ENCODE data around the gene CGB7. TPM values are rescaled to one million over a fixed set of nuclear protein-coding genes. Genes with fewer than 3 reads are reported as not detected.
"Not testable (repeated sequence)": the region's sequence is repeated elsewhere in the genome, so short reads cannot be mapped to it uniquely, and the experiment has no call there.

Gene CGB7
- total and polyA plus RNA-seq, 2 donors (not counting 3 experiments of a cell fraction or from before 2014, with no cell fraction given), result 0.41 to 0.42 TPM

- H3K4me3 ChIP-seq (replicated peaks in 1 of 3; ENCODE audit: insufficient read depth in 1 of 3, low read depth in 1 of 3, low read length in 3 of 3); BruUV-seq (replicated peaks); H3K9me1 ChIP-seq (replicated peaks; ENCODE audit: control insufficient read depth, extremely low read depth, insufficient read depth, low read length); H3K4me1 ChIP-seq (ENCODE audit: control insufficient read depth, extremely low read depth, insufficient read depth, low read length); intact Hi-C loops (cut with micrococcal nuclease); dilution Hi-C loops (cut with MboI; ENCODE audit: extremely low pct_ligation_motif_present, low sequenced_read_pairs); H3K27ac ChIP-seq (ENCODE audit: insufficient read depth, low read depth, low read length); H3K36me3 ChIP-seq (ENCODE audit: control insufficient read depth in 2 of 2, extremely low read depth in 1 of 2, insufficient read depth in 2 of 2, low read length in 2 of 2); H3K4me2 ChIP-seq (ENCODE audit: insufficient read depth, low read length); FAIRE-seq; POLR2A ChIA-PET; H3K27me3 ChIP-seq (ENCODE audit: control insufficient read depth in 2 of 2, insufficient read depth in 2 of 2, low read length in 2 of 2); DNase-seq (ENCODE audit: low read depth, low spot score); H3K9ac ChIP-seq (replicated peaks; ENCODE audit: extremely low read depth, insufficient read depth, low read length); H4K20me1 ChIP-seq (replicated peaks; ENCODE audit: control insufficient read depth, extremely low read depth, insufficient read depth, low read length); H3K79me2 ChIP-seq (ENCODE audit: control insufficient read depth, insufficient read depth, low read length); H2AFZ ChIP-seq (ENCODE audit: low read depth, low read length); H3K9me3 ChIP-seq (replicated peaks; ENCODE audit: control insufficient read depth, insufficient read depth, low read length): not testable (repeated sequence)
- CTCF ChIA-PET, result interaction anchor here (1.0 kb wide), 1 partner anchor 29 kb away, joined by 3 read pairs; no protein-coding TSS in a partner anchor
Measured at GRCh38 chr19:49028686-49029085, 28.9 kb downstream of the CGB7 start.

- intact Hi-C loops (cut with micrococcal nuclease); H3K4me3 ChIP-seq (replicated peaks in 1 of 3; ENCODE audit: insufficient read depth in 1 of 3, low read depth in 1 of 3, low read length in 3 of 3); H3K4me2 ChIP-seq (ENCODE audit: insufficient read depth, low read length); DNase-seq (ENCODE audit: low read depth, low spot score); H3K27me3 ChIP-seq (ENCODE audit: control insufficient read depth in 2 of 2, insufficient read depth in 2 of 2, low read length in 2 of 2); H3K9ac ChIP-seq (replicated peaks; ENCODE audit: extremely low read depth, insufficient read depth, low read length); H3K4me1 ChIP-seq (ENCODE audit: control insufficient read depth, extremely low read depth, insufficient read depth, low read length); H3K9me1 ChIP-seq (replicated peaks; ENCODE audit: control insufficient read depth, extremely low read depth, insufficient read depth, low read length); BruUV-seq (replicated peaks); dilution Hi-C loops (cut with MboI; ENCODE audit: extremely low pct_ligation_motif_present, low sequenced_read_pairs); H3K9me3 ChIP-seq (replicated peaks; ENCODE audit: control insufficient read depth, insufficient read depth, low read length); H3K79me2 ChIP-seq (ENCODE audit: control insufficient read depth, insufficient read depth, low read length); FAIRE-seq; H3K27ac ChIP-seq (ENCODE audit: insufficient read depth, low read depth, low read length); POLR2A ChIA-PET; H4K20me1 ChIP-seq (replicated peaks; ENCODE audit: control insufficient read depth, extremely low read depth, insufficient read depth, low read length); H3K36me3 ChIP-seq (ENCODE audit: control insufficient read depth in 2 of 2, extremely low read depth in 1 of 2, insufficient read depth in 2 of 2, low read length in 2 of 2); H2AFZ ChIP-seq (ENCODE audit: low read depth, low read length): not testable (repeated sequence)
- CTCF ChIA-PET, result interaction anchor here (0.6 kb wide), 1 partner anchor 72 kb away, joined by 3 read pairs; no protein-coding TSS in a partner anchor
Measured at GRCh38 chr19:49025599-49025998, 31.9 kb downstream of the CGB7 start.

- H3K4me3 ChIP-seq (replicated peaks in 1 of 3; ENCODE audit: insufficient read depth in 1 of 3, low read depth in 1 of 3, low read length in 3 of 3); intact Hi-C loops (cut with micrococcal nuclease); FAIRE-seq; H3K79me2 ChIP-seq (ENCODE audit: control insufficient read depth, insufficient read depth, low read length); BruUV-seq (replicated peaks); dilution Hi-C loops (cut with MboI; ENCODE audit: extremely low pct_ligation_motif_present, low sequenced_read_pairs); DNase-seq (ENCODE audit: low read depth, low spot score); H3K27me3 ChIP-seq (ENCODE audit: control insufficient read depth in 2 of 2, insufficient read depth in 2 of 2, low read length in 2 of 2); H3K9me3 ChIP-seq (replicated peaks; ENCODE audit: control insufficient read depth, insufficient read depth, low read length); H2AFZ ChIP-seq (ENCODE audit: low read depth, low read length); POLR2A ChIA-PET; H3K27ac ChIP-seq (ENCODE audit: insufficient read depth, low read depth, low read length); H4K20me1 ChIP-seq (replicated peaks; ENCODE audit: control insufficient read depth, extremely low read depth, insufficient read depth, low read length); H3K4me1 ChIP-seq (ENCODE audit: control insufficient read depth, extremely low read depth, insufficient read depth, low read length); H3K9ac ChIP-seq (replicated peaks; ENCODE audit: extremely low read depth, insufficient read depth, low read length); H3K4me2 ChIP-seq (ENCODE audit: insufficient read depth, low read length); H3K36me3 ChIP-seq (ENCODE audit: control insufficient read depth in 2 of 2, extremely low read depth in 1 of 2, insufficient read depth in 2 of 2, low read length in 2 of 2); H3K9me1 ChIP-seq (replicated peaks; ENCODE audit: control insufficient read depth, extremely low read depth, insufficient read depth, low read length): not testable (repeated sequence)
- CTCF ChIA-PET, result interaction anchor here (0.6 kb wide), 1 partner anchor 73 kb away, joined by 3 read pairs; no protein-coding TSS in a partner anchor
Measured at GRCh38 chr19:49025088-49025487, 32.5 kb downstream of the CGB7 start.

- H3K4me1 ChIP-seq (ENCODE audit: control insufficient read depth, extremely low read depth, insufficient read depth, low read length); H3K36me3 ChIP-seq (ENCODE audit: control insufficient read depth in 2 of 2, extremely low read depth in 1 of 2, insufficient read depth in 2 of 2, low read length in 2 of 2); FAIRE-seq; POLR2A ChIA-PET; H3K27ac ChIP-seq (ENCODE audit: insufficient read depth, low read depth, low read length); H3K9me1 ChIP-seq (replicated peaks; ENCODE audit: control insufficient read depth, extremely low read depth, insufficient read depth, low read length); H3K9me3 ChIP-seq (replicated peaks; ENCODE audit: control insufficient read depth, insufficient read depth, low read length); H3K4me3 ChIP-seq (replicated peaks in 1 of 3; ENCODE audit: insufficient read depth in 1 of 3, low read depth in 1 of 3, low read length in 3 of 3); H3K4me2 ChIP-seq (ENCODE audit: insufficient read depth, low read length); DNase-seq (ENCODE audit: low read depth, low spot score); CTCF ChIA-PET; dilution Hi-C loops (cut with MboI; ENCODE audit: extremely low pct_ligation_motif_present, low sequenced_read_pairs); BruUV-seq (replicated peaks); H4K20me1 ChIP-seq (replicated peaks; ENCODE audit: control insufficient read depth, extremely low read depth, insufficient read depth, low read length); H2AFZ ChIP-seq (ENCODE audit: low read depth, low read length); H3K9ac ChIP-seq (replicated peaks; ENCODE audit: extremely low read depth, insufficient read depth, low read length); intact Hi-C loops (cut with micrococcal nuclease); H3K27me3 ChIP-seq (ENCODE audit: control insufficient read depth in 2 of 2, insufficient read depth in 2 of 2, low read length in 2 of 2); H3K79me2 ChIP-seq (ENCODE audit: control insufficient read depth, insufficient read depth, low read length): not testable (repeated sequence)
Measured at GRCh38 chr19:49024233-49024632, 33.3 kb downstream of the CGB7 start, which contains the start of gene CGB3. CGB3 (minus strand) TSS chr19:49024333; CDS start chr19:49023971, 362 bp downstream.

All from endothelial cell of umbilical vein (primary cell).